ENCODE data around the gene ARHGAP22. TPM values are rescaled to one million over a fixed set of nuclear protein-coding genes. Genes with fewer than 3 reads are reported as not detected.

ARHGAP22 gene
- total and polyA plus RNA-seq, 2 experiments from 2014 or later = 4.8 to 10.7 TPM

DNA sequence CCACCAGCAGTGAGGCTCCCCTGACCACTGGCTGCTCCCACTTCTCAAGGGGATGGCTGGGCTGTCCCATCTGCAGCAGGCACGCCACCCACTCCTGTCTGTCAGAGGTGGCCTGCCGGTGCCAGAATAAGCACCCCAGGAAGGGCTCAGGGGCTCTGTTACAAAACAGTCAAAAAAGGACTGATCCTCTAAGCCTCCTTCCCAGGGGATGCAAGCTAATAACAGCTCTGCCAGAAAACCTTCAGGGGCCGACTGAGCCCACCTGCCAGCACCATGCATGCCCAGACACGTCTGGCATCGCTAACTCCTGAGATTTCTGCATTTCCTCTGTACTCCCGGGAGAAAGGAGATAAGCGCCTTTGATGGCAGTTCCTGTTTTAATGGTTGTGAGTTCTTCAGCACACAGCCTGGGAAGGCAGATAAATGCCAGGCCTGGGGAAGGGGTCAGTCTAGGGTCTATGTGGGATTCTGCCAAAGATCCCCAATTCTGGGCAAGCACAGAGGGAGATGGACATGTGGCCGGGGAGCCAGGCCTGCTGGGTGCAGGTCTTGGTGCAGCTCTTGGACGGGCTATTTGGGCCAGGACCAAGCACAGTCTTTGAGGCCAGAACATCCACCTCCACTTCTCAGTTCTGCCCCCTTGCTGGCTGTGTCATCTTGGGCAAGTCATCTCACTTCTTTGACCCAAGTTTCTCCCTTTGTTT lies 128.4 kb downstream of the ARHGAP22 start (continued):
- TF ChIP-seq, protein P1, sequence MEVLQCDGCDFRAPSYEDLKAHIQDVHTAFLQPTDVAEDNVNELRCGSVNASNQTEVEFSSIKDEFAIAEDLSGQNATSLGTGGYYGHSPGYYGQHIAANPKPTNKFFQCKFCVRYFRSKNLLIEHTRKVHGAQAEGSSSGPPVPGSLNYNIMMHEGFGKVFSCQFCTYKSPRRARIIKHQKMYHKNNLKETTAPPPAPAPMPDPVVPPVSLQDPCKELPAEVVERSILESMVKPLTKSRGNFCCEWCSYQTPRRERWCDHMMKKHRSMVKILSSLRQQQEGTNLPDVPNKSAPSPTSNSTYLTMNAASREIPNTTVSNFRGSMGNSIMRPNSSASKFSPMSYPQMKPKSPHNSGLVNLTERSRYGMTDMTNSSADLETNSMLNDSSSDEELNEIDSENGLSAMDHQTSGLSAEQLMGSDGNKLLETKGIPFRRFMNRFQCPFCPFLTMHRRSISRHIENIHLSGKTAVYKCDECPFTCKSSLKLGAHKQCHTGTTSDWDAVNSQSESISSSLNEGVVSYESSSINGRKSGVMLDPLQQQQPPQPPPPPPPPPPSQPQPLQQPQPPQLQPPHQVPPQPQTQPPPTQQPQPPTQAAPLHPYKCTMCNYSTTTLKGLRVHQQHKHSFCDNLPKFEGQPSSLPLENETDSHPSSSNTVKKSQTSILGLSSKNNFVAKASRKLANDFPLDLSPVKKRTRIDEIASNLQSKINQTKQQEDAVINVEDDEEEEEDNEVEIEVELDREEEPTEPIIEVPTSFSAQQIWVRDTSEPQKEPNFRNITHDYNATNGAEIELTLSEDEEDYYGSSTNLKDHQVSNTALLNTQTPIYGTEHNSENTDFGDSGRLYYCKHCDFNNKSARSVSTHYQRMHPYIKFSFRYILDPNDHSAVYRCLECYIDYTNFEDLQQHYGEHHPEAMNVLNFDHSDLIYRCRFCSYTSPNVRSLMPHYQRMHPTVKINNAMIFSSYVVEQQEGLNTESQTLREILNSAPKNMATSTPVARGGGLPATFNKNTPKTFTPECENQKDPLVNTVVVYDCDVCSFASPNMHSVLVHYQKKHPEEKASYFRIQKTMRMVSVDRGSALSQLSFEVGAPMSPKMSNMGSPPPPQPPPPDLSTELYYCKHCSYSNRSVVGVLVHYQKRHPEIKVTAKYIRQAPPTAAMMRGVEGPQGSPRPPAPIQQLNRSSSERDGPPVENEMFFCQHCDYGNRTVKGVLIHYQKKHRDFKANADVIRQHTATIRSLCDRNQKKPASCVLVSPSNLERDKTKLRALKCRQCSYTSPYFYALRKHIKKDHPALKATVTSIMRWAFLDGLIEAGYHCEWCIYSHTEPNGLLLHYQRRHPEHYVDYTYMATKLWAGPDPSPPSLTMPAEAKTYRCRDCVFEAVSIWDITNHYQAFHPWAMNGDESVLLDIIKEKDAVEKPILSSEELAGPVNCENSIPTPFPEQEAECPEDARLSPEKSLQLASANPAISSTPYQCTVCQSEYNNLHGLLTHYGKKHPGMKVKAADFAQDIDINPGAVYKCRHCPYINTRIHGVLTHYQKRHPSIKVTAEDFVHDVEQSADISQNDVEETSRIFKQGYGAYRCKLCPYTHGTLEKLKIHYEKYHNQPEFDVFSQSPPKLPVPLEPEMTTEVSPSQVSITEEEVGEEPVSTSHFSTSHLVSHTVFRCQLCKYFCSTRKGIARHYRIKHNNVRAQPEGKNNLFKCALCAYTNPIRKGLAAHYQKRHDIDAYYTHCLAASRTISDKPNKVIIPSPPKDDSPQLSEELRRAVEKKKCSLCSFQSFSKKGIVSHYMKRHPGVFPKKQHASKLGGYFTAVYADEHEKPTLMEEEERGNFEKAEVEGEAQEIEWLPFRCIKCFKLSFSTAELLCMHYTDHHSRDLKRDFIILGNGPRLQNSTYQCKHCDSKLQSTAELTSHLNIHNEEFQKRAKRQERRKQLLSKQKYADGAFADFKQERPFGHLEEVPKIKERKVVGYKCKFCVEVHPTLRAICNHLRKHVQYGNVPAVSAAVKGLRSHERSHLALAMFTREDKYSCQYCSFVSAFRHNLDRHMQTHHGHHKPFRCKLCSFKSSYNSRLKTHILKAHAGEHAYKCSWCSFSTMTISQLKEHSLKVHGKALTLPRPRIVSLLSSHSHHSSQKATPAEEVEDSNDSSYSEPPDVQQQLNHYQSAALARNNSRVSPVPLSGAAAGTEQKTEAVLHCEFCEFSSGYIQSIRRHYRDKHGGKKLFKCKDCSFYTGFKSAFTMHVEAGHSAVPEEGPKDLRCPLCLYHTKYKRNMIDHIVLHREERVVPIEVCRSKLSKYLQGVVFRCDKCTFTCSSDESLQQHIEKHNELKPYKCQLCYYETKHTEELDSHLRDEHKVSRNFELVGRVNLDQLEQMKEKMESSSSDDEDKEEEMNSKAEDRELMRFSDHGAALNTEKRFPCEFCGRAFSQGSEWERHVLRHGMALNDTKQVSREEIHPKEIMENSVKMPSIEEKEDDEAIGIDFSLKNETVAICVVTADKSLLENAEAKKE (CRISPR knock-in tag; IDR thresholded peaks at IDR 0.05) = no peak
- TF ChIP-seq CREB1 (CRISPR knock-in tag; IDR thresholded peaks at IDR 0.05; ENCODE audit: low read depth) (no peak), EZH2 (IDR thresholded peaks at IDR 0.05; ENCODE audit: low read depth, unreplicated experiment) (no peak), STAT1 (IDR thresholded peaks at IDR 0.05; ENCODE audit: unreplicated experiment) (no peak), NANOG (IDR thresholded peaks at IDR 0.05; ENCODE audit: borderline replicate concordance) (no peak), POLR2AphosphoS5 (IDR thresholded peaks at IDR 0.05; ENCODE audit: low read depth) (no peak), ZNF114 (CRISPR knock-in tag; IDR thresholded peaks at IDR 0.05) (no peak), CTCF (conservative IDR thresholded peaks at IDR 0.05; ENCODE audit: low read depth in 2 of 2) (no peak), JUNB (IDR thresholded peaks at IDR 0.05; ENCODE audit: unreplicated experiment) (no peak)

All from GM23338 (cell line).